Measurements from ENCODE around the gene REXO1. TPM values are rescaled to one million over a fixed set of nuclear protein-coding genes. Genes with fewer than 3 reads are reported as not detected.

Gene REXO1
- total and polyA plus RNA-seq, 2 of the 8 experiments (the other 6 are each of a cell fraction or from before 2014, with no cell fraction given) = 42.4 to 44.3 TPM

- TF ChIP-seq CTCF (IDR thresholded peaks at IDR 0.05; ENCODE audit: control extremely low read depth in 1 of 3, insufficient read depth in 1 of 3, low read depth in 1 of 3, low read length in 3 of 3) = no peak
- TF ChIP-seq HDAC2 (IDR thresholded peaks at IDR 0.05; ENCODE audit: borderline replicate concordance in 1 of 2, low read depth in 2 of 2, low read length in 2 of 2) = 0 out of 4 replicates have a peak, but pooled peaks of 1 of the 2 experiments have one; percentile 30
Observed at GRCh38 chr19:1855040-1855827, 7.0 kb upstream of the REXO1 start (continued).

Data from H1 (cell line).